HG03196 (cell line): ENCODE results near the gene EMSY.
"Not testable (repeated sequence)": the region's sequence is repeated elsewhere in the genome, so short reads cannot be mapped to it uniquely, and the experiment has no call there.

Experiments
- ATAC-seq: cut with Tn5 transposase; IDR thresholded peaks from one replicate; pipeline ENCODE4 v1.9.1; 2021; ENCODE audit not compliant: unreplicated experiment

The EMSY gene, protein sequence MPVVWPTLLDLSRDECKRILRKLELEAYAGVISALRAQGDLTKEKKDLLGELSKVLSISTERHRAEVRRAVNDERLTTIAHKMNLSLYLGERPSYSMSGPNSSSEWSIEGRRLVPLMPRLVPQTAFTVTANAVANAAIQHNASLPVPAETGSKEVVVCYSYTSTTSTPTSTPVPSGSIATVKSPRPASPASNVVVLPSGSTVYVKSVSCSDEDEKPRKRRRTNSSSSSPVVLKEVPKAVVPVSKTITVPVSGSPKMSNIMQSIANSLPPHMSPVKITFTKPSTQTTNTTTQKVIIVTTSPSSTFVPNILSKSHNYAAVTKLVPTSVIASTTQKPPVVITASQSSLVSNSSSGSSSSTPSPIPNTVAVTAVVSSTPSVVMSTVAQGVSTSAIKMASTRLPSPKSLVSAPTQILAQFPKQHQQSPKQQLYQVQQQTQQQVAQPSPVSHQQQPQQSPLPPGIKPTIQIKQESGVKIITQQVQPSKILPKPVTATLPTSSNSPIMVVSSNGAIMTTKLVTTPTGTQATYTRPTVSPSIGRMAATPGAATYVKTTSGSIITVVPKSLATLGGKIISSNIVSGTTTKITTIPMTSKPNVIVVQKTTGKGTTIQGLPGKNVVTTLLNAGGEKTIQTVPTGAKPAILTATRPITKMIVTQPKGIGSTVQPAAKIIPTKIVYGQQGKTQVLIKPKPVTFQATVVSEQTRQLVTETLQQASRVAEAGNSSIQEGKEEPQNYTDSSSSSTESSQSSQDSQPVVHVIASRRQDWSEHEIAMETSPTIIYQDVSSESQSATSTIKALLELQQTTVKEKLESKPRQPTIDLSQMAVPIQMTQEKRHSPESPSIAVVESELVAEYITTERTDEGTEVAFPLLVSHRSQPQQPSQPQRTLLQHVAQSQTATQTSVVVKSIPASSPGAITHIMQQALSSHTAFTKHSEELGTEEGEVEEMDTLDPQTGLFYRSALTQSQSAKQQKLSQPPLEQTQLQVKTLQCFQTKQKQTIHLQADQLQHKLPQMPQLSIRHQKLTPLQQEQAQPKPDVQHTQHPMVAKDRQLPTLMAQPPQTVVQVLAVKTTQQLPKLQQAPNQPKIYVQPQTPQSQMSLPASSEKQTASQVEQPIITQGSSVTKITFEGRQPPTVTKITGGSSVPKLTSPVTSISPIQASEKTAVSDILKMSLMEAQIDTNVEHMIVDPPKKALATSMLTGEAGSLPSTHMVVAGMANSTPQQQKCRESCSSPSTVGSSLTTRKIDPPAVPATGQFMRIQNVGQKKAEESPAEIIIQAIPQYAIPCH (N-terminal part only)

GRCh38 chr11:76444384-76445120, at the start of gene EMSY:
TSS of gene EMSY (plus strand) at chr11:76445018. CDS start at chr11:76446939, 1,921 bp downstream.
- ATAC-seq = peak; percentile 89

DNA sequence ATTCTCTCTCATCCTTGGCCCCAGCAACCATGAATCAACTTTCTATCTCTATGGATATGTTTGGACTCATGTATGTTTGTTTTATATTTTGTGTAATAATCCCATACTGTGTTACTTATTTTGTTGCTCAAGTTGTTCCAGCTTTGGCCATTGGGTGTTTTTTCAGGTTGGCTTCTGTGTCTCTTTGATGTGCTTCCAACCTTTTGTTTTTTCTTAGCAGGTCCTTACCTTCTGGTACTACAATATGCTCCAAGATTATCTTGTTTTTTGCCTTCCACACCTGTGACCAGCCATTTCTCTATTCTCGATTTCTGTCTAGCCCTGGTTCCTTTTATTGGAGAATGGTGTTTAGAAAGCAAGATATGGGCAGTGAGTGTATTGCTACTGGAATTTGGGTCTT, 49.5 kb upstream of the EMSY start:
- no peak for ATAC-seq

DNA sequence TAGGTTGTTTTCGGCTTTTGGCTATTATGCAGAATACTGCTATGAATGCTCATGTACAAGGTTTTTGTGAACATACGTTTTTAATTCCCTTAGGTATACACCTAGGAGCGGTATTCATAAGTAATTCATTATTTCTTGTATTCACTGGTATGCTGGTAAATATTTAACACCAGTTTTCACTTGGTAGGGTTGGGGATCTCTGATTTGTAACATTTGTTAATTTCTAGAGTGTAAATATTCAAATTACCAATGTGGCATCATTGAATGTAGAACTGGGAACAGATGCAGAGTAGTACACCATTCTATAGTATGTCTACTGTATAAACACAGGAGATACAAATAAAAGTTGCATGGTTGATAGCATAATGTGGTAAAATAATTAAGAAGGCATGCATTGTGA, 47.4 kb upstream of the EMSY start:
- ATAC-seq = no peak

- no peak for ATAC-seq
Measured at GRCh38 chr11:76400967-76401366, 43.9 kb upstream of the EMSY start.

DNA sequence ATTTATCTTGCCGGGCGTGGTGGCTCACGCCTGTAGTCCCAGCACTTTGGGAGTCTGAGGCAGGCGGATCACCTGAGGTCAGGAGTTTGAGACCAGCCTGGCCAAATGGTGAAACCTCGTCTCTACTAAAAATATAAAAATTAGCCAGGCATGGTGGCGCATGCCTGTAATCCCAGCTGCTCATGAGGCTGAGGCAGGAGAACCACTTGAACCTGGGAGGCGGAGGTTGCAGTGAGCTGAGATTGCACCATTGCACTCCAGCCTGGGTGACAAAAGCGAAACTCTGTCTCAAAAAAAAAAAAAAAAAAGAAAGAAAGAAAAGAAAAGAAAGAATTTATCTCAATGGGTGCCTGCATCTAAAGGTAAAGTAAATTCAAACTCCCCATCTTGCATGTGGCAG, 43.3 kb upstream of the EMSY start:
- not testable (repeated sequence) for ATAC-seq

- ATAC-seq = no peak
Measured at GRCh38 chr11:76406359-76406758, 38.5 kb upstream of the EMSY start.

- ATAC-seq = no peak
Measured at GRCh38 chr11:76408171-76408965, 36.5 kb upstream of the EMSY start.

DNA sequence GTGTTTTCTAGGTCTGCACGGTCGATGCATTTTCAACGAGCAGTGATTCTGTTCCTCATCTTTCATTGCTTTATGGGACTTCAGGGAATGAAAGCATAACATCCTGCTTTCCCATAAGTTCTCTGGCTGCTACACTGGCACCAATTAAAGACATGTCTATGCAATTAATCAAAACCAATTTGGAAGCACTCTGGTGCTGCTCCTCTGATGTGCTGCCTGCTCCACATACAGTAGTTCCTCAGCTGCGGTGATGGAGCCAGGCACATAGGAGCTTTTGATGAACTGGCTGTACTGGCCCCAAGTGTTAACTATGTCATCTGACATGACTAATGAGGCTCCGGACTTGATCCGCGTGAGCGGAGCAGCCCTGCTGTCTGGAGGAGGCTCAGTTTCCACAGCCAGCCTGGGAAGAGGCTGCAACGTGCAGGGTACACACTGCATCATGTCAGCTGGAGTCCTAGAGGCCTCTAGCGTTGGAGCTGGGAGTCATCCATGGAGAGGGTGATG, 33.9 kb upstream of the EMSY start:
- no peak for ATAC-seq

DNA sequence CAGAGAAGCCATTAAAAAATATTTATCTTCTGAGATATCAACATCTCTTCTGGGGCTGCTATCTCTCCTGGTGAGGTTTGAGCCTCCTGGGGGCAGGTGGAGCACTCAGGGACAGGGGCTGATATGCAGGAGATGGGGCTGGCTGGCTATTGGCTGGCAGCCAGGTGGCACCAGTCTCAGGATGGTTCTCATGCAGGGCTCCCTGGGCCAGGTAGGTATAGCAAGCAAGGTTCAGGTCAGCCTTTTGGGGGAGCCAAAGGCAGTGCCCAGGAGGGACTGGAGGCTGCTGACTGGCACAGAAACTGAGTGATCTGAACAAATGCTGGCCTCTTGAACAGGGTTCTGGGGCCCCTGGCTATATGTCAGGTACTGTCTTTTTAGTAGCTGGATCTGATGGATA, 29.7 kb upstream of the EMSY start:
- ATAC-seq = no peak

GRCh38 chr11:76419896-76420295, 24.9 kb upstream of the EMSY start:
- ATAC-seq = no peak

GRCh38 chr11:76424379-76424778, 20.4 kb upstream of the EMSY start:
- ATAC-seq = peak; percentile 67

- ATAC-seq = no peak
Measured at GRCh38 chr11:76424891-76425290, 19.9 kb upstream of the EMSY start.

DNA sequence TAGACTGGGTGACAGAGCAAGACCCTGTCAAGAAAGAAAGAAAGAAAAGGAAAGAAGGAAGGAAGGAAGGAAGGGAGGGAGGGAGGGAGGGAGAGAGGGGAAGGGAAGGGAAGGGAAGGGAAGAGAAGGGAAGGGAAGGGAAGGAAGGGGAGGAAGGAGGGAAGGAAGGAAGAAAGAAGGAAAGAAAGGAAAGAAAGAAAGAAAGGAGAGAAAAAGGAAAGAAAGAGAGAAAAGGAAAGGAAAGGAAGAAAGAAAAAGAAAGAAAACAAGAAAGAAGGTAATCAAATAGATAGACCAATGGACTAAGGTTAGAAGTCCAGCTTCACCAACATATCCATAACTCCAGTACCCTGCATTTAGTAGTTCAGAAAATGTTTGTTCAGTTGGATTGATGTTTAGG, 18.2 kb upstream of the EMSY start:
- ATAC-seq = no peak

DNA sequence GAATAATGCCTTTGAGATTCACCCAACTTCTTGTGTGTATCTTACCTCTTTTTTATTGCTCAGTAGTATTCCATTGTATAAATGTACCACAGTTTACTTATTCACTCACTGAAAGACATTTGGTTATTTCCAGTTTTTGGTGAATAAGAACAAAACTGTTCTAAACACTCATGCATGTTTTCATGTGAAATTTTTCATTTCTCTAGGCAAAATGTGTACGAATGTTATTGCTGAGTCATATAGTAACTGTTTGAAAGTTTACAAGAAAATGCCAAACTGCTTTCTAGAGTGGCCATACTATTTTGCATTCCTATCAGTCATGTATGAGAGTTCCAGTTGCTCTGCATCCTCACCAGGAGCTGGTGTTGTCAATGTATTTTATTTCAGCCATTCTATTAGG, 8.8 kb upstream of the EMSY start:
- ATAC-seq = no peak

GRCh38 chr11:76443268-76443980, 1.4 kb upstream of the EMSY start:
- ATAC-seq = no peak

DNA sequence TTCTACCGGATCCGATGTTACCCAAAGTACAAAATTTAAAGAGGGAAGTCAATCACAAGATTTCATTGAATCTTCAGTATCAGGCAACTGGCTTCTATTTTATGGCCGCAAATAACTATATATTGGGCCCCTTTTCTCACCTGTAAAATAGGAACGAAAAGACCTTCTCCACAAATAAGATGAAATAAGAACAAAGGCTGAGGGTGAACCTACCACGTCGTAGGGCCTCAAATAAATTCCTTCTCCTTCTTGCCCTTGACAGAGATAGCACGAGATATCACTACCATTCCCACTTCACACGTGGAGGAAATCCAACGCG, 794 bp upstream of the EMSY start:
- ATAC-seq = no peak

DNA sequence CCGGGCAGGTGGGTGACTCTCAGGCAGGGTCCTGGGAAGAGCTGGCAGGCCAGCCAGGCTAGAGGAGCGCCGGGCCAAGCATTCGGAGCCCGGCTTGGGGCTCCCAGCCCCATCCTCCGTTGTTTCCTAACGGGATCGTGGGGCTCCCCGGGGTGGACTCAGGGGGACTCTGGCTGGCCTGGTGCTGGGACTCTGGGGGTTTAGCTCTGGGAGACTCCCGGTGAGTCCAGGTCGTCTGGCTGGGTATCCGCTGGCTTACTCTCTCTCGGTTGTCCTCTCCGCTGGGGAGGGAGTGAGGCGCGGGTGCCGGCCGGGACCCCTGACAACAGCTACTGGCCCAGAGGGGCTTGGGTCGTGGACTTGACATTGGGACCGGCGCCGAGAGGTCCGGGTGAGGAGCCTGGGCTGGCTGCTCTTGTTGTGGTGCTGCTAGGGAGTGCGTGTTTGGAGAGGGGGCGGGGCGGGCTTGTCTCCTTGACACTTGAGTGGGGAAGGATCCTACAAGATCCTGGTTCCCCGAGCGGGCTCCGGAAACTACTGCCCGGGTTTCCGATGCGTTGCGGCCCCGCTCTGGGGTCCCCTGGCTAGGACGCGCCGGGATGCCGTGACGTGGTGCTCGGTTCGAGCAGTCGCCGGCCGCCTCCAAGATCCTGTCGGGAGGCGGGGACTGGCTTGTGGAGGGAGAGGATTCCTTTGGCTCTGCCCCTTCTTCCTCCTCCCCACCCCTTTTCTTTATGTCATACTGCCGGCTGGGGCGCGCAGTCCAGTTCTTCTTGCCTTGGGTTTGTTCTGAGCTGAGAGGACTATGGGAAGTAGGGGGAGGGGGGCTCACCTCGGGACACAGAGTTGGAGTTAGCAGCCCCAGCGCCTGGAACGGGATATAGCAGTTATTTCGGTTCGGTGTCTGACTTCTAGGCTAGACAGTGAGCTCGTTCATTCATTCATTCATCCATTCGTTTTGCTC, 585 bp downstream of the EMSY start:
- ATAC-seq = peak; percentile 24

- ATAC-seq = no peak
Measured at GRCh38 chr11:76448506-76448905, 3.7 kb downstream of the EMSY start.
